SK-N-SH (cell line): Measurements from ENCODE around the gene TAS1R1.

Experiments used
- CTCF ChIP-seq: fragments of 200-600 bp; sonication (generic); IDR thresholded peaks from 2 replicates; pipeline ENCODE4 v1.6.1; 2017; ENCODE audit warnings: antibody characterized with exemption, mild to moderate bottlenecking, moderate library complexity
- EP300 ChIP-seq, 2 experiments: IDR thresholded peaks; 2 replicates each; pipeline versions ENCODE4 v1.4.0 to v1.6.1; 2012; ENCODE audit warnings: borderline replicate concordance in 1 of 2, low read depth in 1 of 2, low read length in 1 of 2
- FOXM1 ChIP-seq: IDR thresholded peaks from 2 replicates; pipeline ENCODE4 v1.4.0; 2012; ENCODE audit warnings: low read depth, mild to moderate bottlenecking
- GABPA ChIP-seq: IDR thresholded peaks from 2 replicates; pipeline ENCODE4 v1.4.0; 2012; ENCODE audit warnings: low read depth, mild to moderate bottlenecking
- REST ChIP-seq: IDR thresholded peaks from 2 replicates; pipeline ENCODE4 v1.6.1; 2012; ENCODE audit warnings: mild to moderate bottlenecking, low read depth, low read length, moderate library complexity
- RFX5 ChIP-seq: IDR thresholded peaks from 2 replicates; pipeline ENCODE4 v1.6.1; 2012; ENCODE audit warnings: mild to moderate bottlenecking, improper control_type of control experiment, low read length
- USF2 ChIP-seq: fragments of 150-350 bp; IDR thresholded peaks from 2 replicates; pipeline ENCODE4 v1.6.1; 2017; ENCODE audit warnings: antibody characterized with exemption, low read length, low read depth, borderline replicate concordance
- YY1 ChIP-seq: IDR thresholded peaks from 2 replicates; pipeline ENCODE4 v1.4.0; 2012; ENCODE audit warnings: low read depth, mild to moderate bottlenecking
- TF ChIP-seq, protein P1 (sequence below): IDR thresholded peaks from 2 replicates; pipeline ENCODE4 v1.4.0; 2012; ENCODE audit warnings: low read depth, borderline replicate concordance
- TF ChIP-seq, protein P2 (sequence below): IDR thresholded peaks from 2 replicates; pipeline ENCODE4 v1.4.0; 2012; ENCODE audit warnings: low read depth, borderline replicate concordance

GRCh38 chr1:6508816-6509189 is 46.3 kb upstream of the TAS1R1 start:
- TF ChIP-seq CTCF (no peak), USF2 (no peak), GABPA (no peak), REST (no peak), YY1 (no peak), RFX5 (no peak), FOXM1 (no peak), EP300 (IDR thresholded peaks at IDR 0.05; ENCODE audit: borderline replicate concordance in 1 of 2, low read depth in 1 of 2, low read length in 1 of 2) (no peak)
- TF ChIP-seq, protein P1, sequence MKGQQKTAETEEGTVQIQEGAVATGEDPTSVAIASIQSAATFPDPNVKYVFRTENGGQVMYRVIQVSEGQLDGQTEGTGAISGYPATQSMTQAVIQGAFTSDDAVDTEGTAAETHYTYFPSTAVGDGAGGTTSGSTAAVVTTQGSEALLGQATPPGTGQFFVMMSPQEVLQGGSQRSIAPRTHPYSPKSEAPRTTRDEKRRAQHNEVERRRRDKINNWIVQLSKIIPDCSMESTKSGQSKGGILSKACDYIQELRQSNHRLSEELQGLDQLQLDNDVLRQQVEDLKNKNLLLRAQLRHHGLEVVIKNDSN, result no peak
- TF ChIP-seq, protein P2, sequence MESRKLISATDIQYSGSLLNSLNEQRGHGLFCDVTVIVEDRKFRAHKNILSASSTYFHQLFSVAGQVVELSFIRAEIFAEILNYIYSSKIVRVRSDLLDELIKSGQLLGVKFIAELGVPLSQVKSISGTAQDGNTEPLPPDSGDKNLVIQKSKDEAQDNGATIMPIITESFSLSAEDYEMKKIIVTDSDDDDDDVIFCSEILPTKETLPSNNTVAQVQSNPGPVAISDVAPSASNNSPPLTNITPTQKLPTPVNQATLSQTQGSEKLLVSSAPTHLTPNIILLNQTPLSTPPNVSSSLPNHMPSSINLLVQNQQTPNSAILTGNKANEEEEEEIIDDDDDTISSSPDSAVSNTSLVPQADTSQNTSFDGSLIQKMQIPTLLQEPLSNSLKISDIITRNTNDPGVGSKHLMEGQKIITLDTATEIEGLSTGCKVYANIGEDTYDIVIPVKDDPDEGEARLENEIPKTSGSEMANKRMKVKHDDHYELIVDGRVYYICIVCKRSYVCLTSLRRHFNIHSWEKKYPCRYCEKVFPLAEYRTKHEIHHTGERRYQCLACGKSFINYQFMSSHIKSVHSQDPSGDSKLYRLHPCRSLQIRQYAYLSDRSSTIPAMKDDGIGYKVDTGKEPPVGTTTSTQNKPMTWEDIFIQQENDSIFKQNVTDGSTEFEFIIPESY, result no peak
